Keratinocyte (primary cell): ENCODE results near the gene NSG1. TPM values are rescaled to one million over a fixed set of nuclear protein-coding genes. Genes with fewer than 3 reads are reported as not detected.

Source experiments
- DNase-seq: peaks from one replicate; pipeline ENCODE4 v3.0.0-alpha.2; 2011; ENCODE audit warnings: low read depth, missing footprints, low spot score
- FAIRE-seq: peaks from 2 replicates; lab custom pipeline; 2011; peaks lifted over from hg19 to GRCh38; lab: Jason Lieb, UNC
- H2AFZ ChIP-seq: 2 replicates; pipeline ENCODE4 v1.6.0; 2012; ENCODE audit warnings: low read length, control low read depth, inconsistent platforms; ENCODE audit not compliant: control insufficient read depth
- H3K27ac ChIP-seq: 2 replicates; pipeline ENCODE4 v1.5.1; 2011; ENCODE audit warnings: low read length; ENCODE audit not compliant: control insufficient read depth, insufficient read depth
- H3K27me3 ChIP-seq: 3 replicates; pipeline ENCODE4 v1.6.0; 2011; ENCODE audit warnings: low read length; ENCODE audit not compliant: control insufficient read depth, insufficient read depth; ENCODE audit errors: extremely low read depth
- H3K36me3 ChIP-seq, 2 experiments: 2 replicates in 1 of 2; 3 replicates in 1 of 2; pipeline ENCODE4 v1.5.1; 2011; ENCODE audit warnings: low read length in 2 of 2, mild to moderate bottlenecking in 1 of 2; ENCODE audit not compliant: control insufficient read depth in 2 of 2, insufficient read depth in 2 of 2; ENCODE audit errors: extremely low read depth in 1 of 2
- H3K4me1 ChIP-seq: 3 replicates; pipeline ENCODE4 v1.5.1; 2011; ENCODE audit warnings: low read length; ENCODE audit not compliant: control insufficient read depth, insufficient read depth; ENCODE audit errors: extremely low read depth
- H3K4me2 ChIP-seq: 3 replicates; pipeline ENCODE4 v1.6.0; 2011; ENCODE audit warnings: low read depth, low read length; ENCODE audit not compliant: control insufficient read depth, insufficient read depth; ENCODE audit errors: extremely low read depth
- H3K4me3 ChIP-seq, 3 experiments: fragments of 200-600 bp in 1 of 3; sonication (generic) in 1 of 3; 2 replicates in 2 of 3; 3 replicates in 1 of 3; pipeline ENCODE4 v1.5.1; 2011 to 2016; ENCODE audit warnings: low read length in 3 of 3, mild to moderate bottlenecking in 3 of 3, control low read depth in 2 of 3, inconsistent platforms in 1 of 3, low read depth in 1 of 3, mixed read lengths in 1 of 3, mixed run types in 1 of 3, moderate library complexity in 1 of 3; ENCODE audit not compliant: control insufficient read depth in 2 of 3, insufficient read depth in 2 of 3; ENCODE audit errors: extremely low read depth in 1 of 3
- H3K79me2 ChIP-seq: 2 replicates; pipeline ENCODE4 v1.6.0; 2012; ENCODE audit warnings: low read length; ENCODE audit not compliant: control insufficient read depth, insufficient read depth
- H3K9ac ChIP-seq: 3 replicates; pipeline ENCODE4 v1.6.0; 2011; ENCODE audit warnings: low read length; ENCODE audit not compliant: control insufficient read depth, insufficient read depth; ENCODE audit errors: extremely low read depth
- H3K9me1 ChIP-seq: 3 replicates; pipeline ENCODE4 v1.6.0; 2011; ENCODE audit warnings: low read length; ENCODE audit not compliant: control insufficient read depth, insufficient read depth; ENCODE audit errors: extremely low read depth
- H3K9me3 ChIP-seq: 2 replicates; pipeline ENCODE4 v1.5.1; 2012; ENCODE audit warnings: low read depth, low read length; ENCODE audit not compliant: control insufficient read depth
- H4K20me1 ChIP-seq: 3 replicates; pipeline ENCODE4 v1.6.0; 2011; ENCODE audit warnings: low read length; ENCODE audit not compliant: control insufficient read depth, insufficient read depth; ENCODE audit errors: extremely low read depth
- CTCF ChIP-seq, 3 experiments: IDR thresholded peaks in 1 of 3; conservative IDR thresholded peaks in 1 of 3; optimal IDR thresholded peaks in 1 of 3; 2 replicates in 2 of 3; 3 replicates in 1 of 3; pipeline versions ENCODE3 to v1.5.1; 2011; ENCODE audit warnings: low read length in 3 of 3, mild to moderate bottlenecking in 3 of 3, moderate library complexity in 2 of 3, control low read depth in 1 of 3, inconsistent platforms in 1 of 3; ENCODE audit not compliant: insufficient read depth in 2 of 3; ENCODE audit errors: extremely low read depth in 1 of 3
- EZH2 ChIP-seq: IDR thresholded peaks from one replicate; pipeline ENCODE4 v1.6.1; 2012; ENCODE audit warnings: inconsistent platforms, mild to moderate bottlenecking, low read length, moderate library complexity
- dilution Hi-C: fragments of 300-500 bp; cut with MboI; formaldehyde crosslinking; loops from one replicate; pipeline ENCODE4 v1.7.0; 2020; ENCODE audit warnings: low sequenced_read_pairs; ENCODE audit not compliant: extremely low pct_ligation_motif_present
- polyA plus RNA-seq, 5 experiments: library from polyadenylated mRNA; depleted of rRNA in 3 of 5; stranded (reverse) in 3 of 5; stranded (forward) in 1 of 5; unstranded in 1 of 5; fragments of >200 nt; gene quantifications; 1 replicate in 1 of 5; 2 replicates in 3 of 5; 3 replicates in 1 of 5; pipeline versions ENCODE4 v1.2.1 to v1.2.3, GENCODE V29; 2011 to 2012; ENCODE audit warnings: missing spikeins in 2 of 5, low read depth in 1 of 5, low replicate concordance in 1 of 5

NSG1 gene
- polyA plus RNA-seq, 1 donor (not counting 4 experiments of a cell fraction or from before 2014, with no cell fraction given) = 49.3 TPM

- TF ChIP-seq CTCF (optimal IDR thresholded peaks at IDR 0.05 in 1 of 3, IDR thresholded peaks at IDR 0.05 in 1 of 3, conservative IDR thresholded peaks at IDR 0.05 in 1 of 3; ENCODE audit: extremely low read depth in 1 of 3, insufficient read depth in 2 of 3, low read length in 3 of 3) = no peak
- no peak for TF ChIP-seq EZH2
- Histone ChIP-seq H3K4me1 (peaks cover 49% of the 10 kb centered on the region), H3K27me3 (no peaks in the 10 kb centered on the region), H3K4me2 (no peak overlapping the region), H3K9ac (no peak overlapping the region), H3K4me3 (no peak overlapping the region), H3K9me1 (no peaks in the 10 kb centered on the region), H3K79me2 (no peaks in the 10 kb centered on the region), H2AFZ (no peak overlapping the region), H3K27ac (no peak overlapping the region), H3K9me3 (no peaks in the 10 kb centered on the region), H4K20me1 (peaks cover 3% of the 10 kb centered on the region), H3K36me3 (peaks cover 8 to 9% of the 10 kb centered on the region in 2 experiments)
- DNase-seq = no peak
- FAIRE-seq = no peak
- dilution Hi-C loops = no loop called here
Observed at GRCh38 chr4:4395371-4395770, 8.5 kb downstream of the NSG1 start.

- Histone ChIP-seq H3K36me3 (peaks cover 8 to 9% of the 10 kb centered on the region in 2 experiments), H3K9me3 (no peaks in the 10 kb centered on the region), H3K4me3 (no peak overlapping the region), H3K9me1 (no peaks in the 10 kb centered on the region), H3K79me2 (no peaks in the 10 kb centered on the region), H3K4me1 (peaks cover 49% of the 10 kb centered on the region), H4K20me1 (peaks cover 3% of the 10 kb centered on the region), H3K9ac (no peak overlapping the region), H3K27ac (no peak overlapping the region), H2AFZ (no peak overlapping the region), H3K27me3 (no peaks in the 10 kb centered on the region), H3K4me2 (no peak overlapping the region)
- dilution Hi-C loops = no loop called here
- no peak for FAIRE-seq
- DNase-seq = no peak
- no peak for TF ChIP-seq EZH2
- no peak for TF ChIP-seq CTCF (optimal IDR thresholded peaks at IDR 0.05 in 1 of 3, IDR thresholded peaks at IDR 0.05 in 1 of 3, conservative IDR thresholded peaks at IDR 0.05 in 1 of 3; ENCODE audit: extremely low read depth in 1 of 3, insufficient read depth in 2 of 3, low read length in 3 of 3)
Observed at GRCh38 chr4:4395849-4396627, 9.1 kb downstream of the NSG1 start.
